HepG2 (cell line): ENCODE data around the gene WTAP. TPM values are rescaled to one million over a fixed set of nuclear protein-coding genes. Genes with fewer than 3 reads are reported as not detected.

Experiments
- ATF1 ChIP-seq: IDR thresholded peaks from 2 replicates; pipeline ENCODE4 v1.6.1; 2016; ENCODE audit warnings: mild to moderate bottlenecking, control low read depth
- BRD4 ChIP-seq: sonication (generic); formaldehyde crosslinking; IDR thresholded peaks from 2 replicates; pipeline ENCODE4 v1.4.0; 2020; ENCODE audit warnings: missing genetic modification reagents
- KDM4B ChIP-seq: sonication (generic); formaldehyde crosslinking; IDR thresholded peaks from 2 replicates; pipeline ENCODE4 v1.4.0; 2020; ENCODE audit warnings: missing genetic modification reagents
- MAF1 ChIP-seq: sonication (generic); formaldehyde crosslinking; IDR thresholded peaks from 2 replicates; pipeline ENCODE4 v1.5.0; 2020; ENCODE audit warnings: missing genetic modification reagents, borderline replicate concordance
- MZF1 ChIP-seq: sonication (generic); formaldehyde crosslinking; IDR thresholded peaks from 2 replicates; pipeline ENCODE4 v1.8.1; 2023; ENCODE audit warnings: mild to moderate bottlenecking, missing genetic modification reagents, borderline replicate concordance
- RXRB ChIP-seq: IDR thresholded peaks from 2 replicates; pipeline ENCODE4 v1.6.1; 2016; ENCODE audit warnings: borderline replicate concordance, missing genetic modification reagents, missing compliant biosample characterization
- SMAD9 ChIP-seq: sonication (generic); formaldehyde crosslinking; IDR thresholded peaks from 2 replicates; pipeline ENCODE4 v1.5.1; 2020; ENCODE audit warnings: mild to moderate bottlenecking, missing genetic modification reagents
- ZNF234 ChIP-seq: sonication (generic); formaldehyde crosslinking; conservative IDR thresholded peaks from 2 replicates; pipeline ENCODE4 v1.5.1; 2020; ENCODE audit warnings: mild to moderate bottlenecking, missing genetic modification reagents
- polyA plus RNA-seq, 8 experiments: library from polyadenylated mRNA; depleted of rRNA in 3 of 8; stranded (reverse) in 7 of 8; unstranded in 1 of 8; fragments of >200 nt; fragmentation: Illumina TruSeq in 4 of 8; extraction: Trizol in 4 of 8; gene quantifications; 2 replicates each; pipeline versions ENCODE4 v1.2.1 to v1.2.3, GENCODE V29; 2011 to 2016; ENCODE audit warnings: low read depth in 4 of 8, missing spikeins in 1 of 8, mixed read lengths in 1 of 8; ENCODE audit not compliant: insufficient read depth in 1 of 8
- total RNA-seq, 5 experiments: library from RNA; depleted of rRNA; stranded (reverse); fragments of >200 nt; fragmentation: Illumina TruSeq; extraction: Trizol; gene quantifications; 2 replicates each; pipeline ENCODE4 v1.2.3, GENCODE V29; 2016; ENCODE audit warnings: low read depth in 1 of 5
- TF ChIP-seq, protein P1 (sequence below): sonication (generic); formaldehyde crosslinking; IDR thresholded peaks from 2 replicates; pipeline ENCODE4 v1.8.1; 2022; ENCODE audit warnings: low read depth, mild to moderate bottlenecking, missing genetic modification reagents
- TF ChIP-seq, protein P2 (sequence below): sonication (generic); formaldehyde crosslinking; IDR thresholded peaks from 2 replicates; pipeline ENCODE4 v1.4.0; 2020; ENCODE audit warnings: missing genetic modification reagents, borderline replicate concordance
- TF ChIP-seq, protein P3 (sequence below): sonication (generic); formaldehyde crosslinking; IDR thresholded peaks from 2 replicates; pipeline ENCODE4 v1.5.0; 2020; ENCODE audit warnings: missing genetic modification reagents
- TF ChIP-seq, protein P4 (sequence below): sonication (generic); formaldehyde crosslinking; conservative IDR thresholded peaks from 2 replicates; pipeline ENCODE4 v1.8.0; 2022; ENCODE audit warnings: mild to moderate bottlenecking, moderate library complexity, missing genetic modification reagents
- TF ChIP-seq, protein P5 (sequence below): sonication (generic); formaldehyde crosslinking; IDR thresholded peaks from 2 replicates; pipeline ENCODE4 v1.4.0; 2020; ENCODE audit warnings: mild to moderate bottlenecking, missing genetic modification reagents, borderline replicate concordance
- TF ChIP-seq, protein P6 (sequence below): sonication (generic); formaldehyde crosslinking; conservative IDR thresholded peaks from 2 replicates; pipeline ENCODE4 v1.4.0; 2020; ENCODE audit warnings: missing genetic modification reagents

WTAP gene
- total and polyA plus RNA-seq, 2 of the 13 experiments (the other 11 are each of a cell fraction or from before 2014, with no cell fraction given), result 31.6 to 167 TPM

DNA sequence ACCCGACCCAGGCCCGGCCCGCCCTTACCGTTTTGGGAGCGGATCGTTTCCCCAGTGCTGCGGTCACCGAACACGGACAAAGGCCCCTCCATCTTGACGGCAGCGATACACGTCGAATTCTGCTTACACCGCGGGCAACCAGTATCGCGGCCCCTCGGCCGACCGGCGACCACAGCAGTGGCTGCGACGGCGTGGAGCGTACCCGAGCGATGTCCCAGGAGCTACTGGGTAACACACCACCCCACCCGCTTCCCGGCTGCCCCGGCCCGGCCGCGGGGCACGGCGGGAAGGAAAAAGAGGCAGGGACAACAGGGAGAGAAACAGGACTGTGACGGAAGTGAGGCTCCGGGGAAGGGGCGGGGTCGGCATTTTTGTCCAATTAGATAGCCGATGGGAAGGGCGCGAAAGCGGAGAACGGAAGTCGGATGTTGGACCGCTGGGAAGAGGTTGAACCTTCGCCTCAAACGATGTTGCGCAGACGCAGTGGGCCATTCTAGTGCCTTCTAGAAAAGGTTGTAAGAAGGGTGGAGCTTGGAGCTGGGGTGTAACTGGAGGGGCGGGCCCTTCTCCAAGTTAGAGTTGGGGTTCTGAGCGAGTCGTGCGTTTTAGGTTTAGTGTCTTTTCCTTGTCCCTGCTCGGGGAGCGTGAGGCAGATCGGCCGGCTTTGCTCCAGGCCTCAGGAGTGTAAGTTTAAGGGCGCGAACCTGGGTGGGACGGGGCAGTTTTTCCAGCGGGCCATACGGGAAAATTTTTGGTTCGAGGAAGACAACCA is 62.3 kb downstream of the WTAP start, which contains the start of gene TCP1 (continued):
- TF ChIP-seq, protein P1, sequence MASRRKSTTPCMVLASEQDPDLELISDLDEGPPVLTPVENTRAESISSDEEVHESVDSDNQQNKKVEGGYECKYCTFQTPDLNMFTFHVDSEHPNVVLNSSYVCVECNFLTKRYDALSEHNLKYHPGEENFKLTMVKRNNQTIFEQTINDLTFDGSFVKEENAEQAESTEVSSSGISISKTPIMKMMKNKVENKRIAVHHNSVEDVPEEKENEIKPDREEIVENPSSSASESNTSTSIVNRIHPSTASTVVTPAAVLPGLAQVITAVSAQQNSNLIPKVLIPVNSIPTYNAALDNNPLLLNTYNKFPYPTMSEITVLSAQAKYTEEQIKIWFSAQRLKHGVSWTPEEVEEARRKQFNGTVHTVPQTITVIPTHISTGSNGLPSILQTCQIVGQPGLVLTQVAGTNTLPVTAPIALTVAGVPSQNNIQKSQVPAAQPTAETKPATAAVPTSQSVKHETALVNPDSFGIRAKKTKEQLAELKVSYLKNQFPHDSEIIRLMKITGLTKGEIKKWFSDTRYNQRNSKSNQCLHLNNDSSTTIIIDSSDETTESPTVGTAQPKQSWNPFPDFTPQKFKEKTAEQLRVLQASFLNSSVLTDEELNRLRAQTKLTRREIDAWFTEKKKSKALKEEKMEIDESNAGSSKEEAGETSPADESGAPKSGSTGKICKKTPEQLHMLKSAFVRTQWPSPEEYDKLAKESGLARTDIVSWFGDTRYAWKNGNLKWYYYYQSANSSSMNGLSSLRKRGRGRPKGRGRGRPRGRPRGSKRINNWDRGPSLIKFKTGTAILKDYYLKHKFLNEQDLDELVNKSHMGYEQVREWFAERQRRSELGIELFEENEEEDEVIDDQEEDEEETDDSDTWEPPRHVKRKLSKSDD, result peak; percentile 51
- TF ChIP-seq, protein P2, sequence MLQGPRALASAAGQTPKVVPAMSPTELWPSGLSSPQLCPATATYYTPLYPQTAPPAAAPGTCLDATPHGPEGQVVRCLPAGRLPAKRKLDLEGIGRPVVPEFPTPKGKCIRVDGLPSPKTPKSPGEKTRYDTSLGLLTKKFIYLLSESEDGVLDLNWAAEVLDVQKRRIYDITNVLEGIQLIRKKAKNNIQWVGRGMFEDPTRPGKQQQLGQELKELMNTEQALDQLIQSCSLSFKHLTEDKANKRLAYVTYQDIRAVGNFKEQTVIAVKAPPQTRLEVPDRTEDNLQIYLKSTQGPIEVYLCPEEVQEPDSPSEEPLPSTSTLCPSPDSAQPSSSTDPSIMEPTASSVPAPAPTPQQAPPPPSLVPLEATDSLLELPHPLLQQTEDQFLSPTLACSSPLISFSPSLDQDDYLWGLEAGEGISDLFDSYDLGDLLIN (CRISPR knock-in tag), result peak; percentile 73
- TF ChIP-seq, protein P3, sequence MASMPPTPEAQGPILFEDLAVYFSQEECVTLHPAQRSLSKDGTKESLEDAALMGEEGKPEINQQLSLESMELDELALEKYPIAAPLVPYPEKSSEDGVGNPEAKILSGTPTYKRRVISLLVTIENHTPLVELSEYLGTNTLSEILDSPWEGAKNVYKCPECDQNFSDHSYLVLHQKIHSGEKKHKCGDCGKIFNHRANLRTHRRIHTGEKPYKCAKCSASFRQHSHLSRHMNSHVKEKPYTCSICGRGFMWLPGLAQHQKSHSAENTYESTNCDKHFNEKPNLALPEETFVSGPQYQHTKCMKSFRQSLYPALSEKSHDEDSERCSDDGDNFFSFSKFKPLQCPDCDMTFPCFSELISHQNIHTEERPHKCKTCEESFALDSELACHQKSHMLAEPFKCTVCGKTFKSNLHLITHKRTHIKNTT (CRISPR knock-in tag), result no peak
- TF ChIP-seq ZNF234 (CRISPR knock-in tag) (peak; percentile 4; the same call in 1 of the 2 replicates), ATF1 (CRISPR knock-in tag) (peak; percentile 51; the same call in 1 of the 2 replicates), RXRB (CRISPR knock-in tag) (peak; percentile 76; the same call in 1 of the 2 replicates), SMAD9 (0 out of 2 replicates have a peak, but pooled peaks have one; percentile 65), MAF1 (CRISPR knock-in tag) (0 out of 2 replicates have a peak, but pooled peaks have one; percentile 4), MZF1 (CRISPR knock-in tag) (no peak; the same call in 1 of the 2 replicates), BRD4 (peak; percentile 60; the same call in 1 of the 2 replicates), KDM4B (no peak; the same call in 1 of the 2 replicates)
- TF ChIP-seq, protein P4, sequence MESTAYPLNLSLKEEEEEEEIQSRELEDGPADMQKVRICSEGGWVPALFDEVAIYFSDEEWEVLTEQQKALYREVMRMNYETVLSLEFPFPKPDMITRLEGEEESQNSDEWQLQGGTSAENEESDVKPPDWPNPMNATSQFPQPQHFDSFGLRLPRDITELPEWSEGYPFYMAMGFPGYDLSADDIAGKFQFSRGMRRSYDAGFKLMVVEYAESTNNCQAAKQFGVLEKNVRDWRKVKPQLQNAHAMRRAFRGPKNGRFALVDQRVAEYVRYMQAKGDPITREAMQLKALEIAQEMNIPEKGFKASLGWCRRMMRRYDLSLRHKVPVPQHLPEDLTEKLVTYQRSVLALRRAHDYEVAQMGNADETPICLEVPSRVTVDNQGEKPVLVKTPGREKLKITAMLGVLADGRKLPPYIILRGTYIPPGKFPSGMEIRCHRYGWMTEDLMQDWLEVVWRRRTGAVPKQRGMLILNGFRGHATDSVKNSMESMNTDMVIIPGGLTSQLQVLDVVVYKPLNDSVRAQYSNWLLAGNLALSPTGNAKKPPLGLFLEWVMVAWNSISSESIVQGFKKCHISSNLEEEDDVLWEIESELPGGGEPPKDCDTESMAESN (CRISPR knock-in tag), result peak; percentile 54; the same call in 1 of the 2 replicates
- TF ChIP-seq, protein P5, sequence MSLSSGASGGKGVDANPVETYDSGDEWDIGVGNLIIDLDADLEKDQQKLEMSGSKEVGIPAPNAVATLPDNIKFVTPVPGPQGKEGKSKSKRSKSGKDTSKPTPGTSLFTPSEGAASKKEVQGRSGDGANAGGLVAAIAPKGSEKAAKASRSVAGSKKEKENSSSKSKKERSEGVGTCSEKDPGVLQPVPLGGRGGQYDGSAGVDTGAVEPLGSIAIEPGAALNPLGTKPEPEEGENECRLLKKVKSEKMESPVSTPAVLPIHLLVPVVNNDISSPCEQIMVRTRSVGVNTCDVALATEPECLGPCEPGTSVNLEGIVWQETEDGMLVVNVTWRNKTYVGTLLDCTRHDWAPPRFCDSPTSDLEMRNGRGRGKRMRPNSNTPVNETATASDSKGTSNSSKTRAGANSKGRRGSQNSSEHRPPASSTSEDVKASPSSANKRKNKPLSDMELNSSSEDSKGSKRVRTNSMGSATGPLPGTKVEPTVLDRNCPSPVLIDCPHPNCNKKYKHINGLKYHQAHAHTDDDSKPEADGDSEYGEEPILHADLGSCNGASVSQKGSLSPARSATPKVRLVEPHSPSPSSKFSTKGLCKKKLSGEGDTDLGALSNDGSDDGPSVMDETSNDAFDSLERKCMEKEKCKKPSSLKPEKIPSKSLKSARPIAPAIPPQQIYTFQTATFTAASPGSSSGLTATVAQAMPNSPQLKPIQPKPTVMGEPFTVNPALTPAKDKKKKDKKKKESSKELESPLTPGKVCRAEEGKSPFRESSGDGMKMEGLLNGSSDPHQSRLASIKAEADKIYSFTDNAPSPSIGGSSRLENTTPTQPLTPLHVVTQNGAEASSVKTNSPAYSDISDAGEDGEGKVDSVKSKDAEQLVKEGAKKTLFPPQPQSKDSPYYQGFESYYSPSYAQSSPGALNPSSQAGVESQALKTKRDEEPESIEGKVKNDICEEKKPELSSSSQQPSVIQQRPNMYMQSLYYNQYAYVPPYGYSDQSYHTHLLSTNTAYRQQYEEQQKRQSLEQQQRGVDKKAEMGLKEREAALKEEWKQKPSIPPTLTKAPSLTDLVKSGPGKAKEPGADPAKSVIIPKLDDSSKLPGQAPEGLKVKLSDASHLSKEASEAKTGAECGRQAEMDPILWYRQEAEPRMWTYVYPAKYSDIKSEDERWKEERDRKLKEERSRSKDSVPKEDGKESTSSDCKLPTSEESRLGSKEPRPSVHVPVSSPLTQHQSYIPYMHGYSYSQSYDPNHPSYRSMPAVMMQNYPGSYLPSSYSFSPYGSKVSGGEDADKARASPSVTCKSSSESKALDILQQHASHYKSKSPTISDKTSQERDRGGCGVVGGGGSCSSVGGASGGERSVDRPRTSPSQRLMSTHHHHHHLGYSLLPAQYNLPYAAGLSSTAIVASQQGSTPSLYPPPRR (CRISPR knock-in tag), result 0 out of 2 replicates have a peak, but pooled peaks have one; percentile 37
- TF ChIP-seq, protein P6, sequence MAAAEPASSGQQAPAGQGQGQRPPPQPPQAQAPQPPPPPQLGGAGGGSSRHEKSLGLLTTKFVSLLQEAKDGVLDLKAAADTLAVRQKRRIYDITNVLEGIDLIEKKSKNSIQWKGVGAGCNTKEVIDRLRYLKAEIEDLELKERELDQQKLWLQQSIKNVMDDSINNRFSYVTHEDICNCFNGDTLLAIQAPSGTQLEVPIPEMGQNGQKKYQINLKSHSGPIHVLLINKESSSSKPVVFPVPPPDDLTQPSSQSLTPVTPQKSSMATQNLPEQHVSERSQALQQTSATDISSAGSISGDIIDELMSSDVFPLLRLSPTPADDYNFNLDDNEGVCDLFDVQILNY, result peak; percentile 80
